GM23338 (cell line): ENCODE results near the gene CHMP4B. TPM values are rescaled to one million over a fixed set of nuclear protein-coding genes. Genes with fewer than 3 reads are reported as not detected.

Source experiments
- ATAC-seq: fragments of 200-7000 bp; cut with Tn5 transposase; 3 replicates; pipeline ENCODE4 v1.9.1; 2020
- DNase-seq: peaks from one replicate; pipeline ENCODE4 v3.0.0-alpha.2; 2015; ENCODE audit warnings: low spot score
- H2AFZ ChIP-seq: fragments of 200-600 bp; sonication (generic); 2 replicates; pipeline ENCODE4 v1.8.0; 2016; ENCODE audit warnings: antibody characterized with exemption, mild to moderate bottlenecking, moderate library complexity
- H3F3A ChIP-seq: fragments of 200-600 bp; sonication (generic); replicated peaks from 2 replicates; pipeline ENCODE4 v1.8.0; 2017; ENCODE audit warnings: antibody characterized with exemption, mixed run types, low read depth
- H3K27ac ChIP-seq: fragments of 200-600 bp; sonication (generic); 2 replicates; pipeline ENCODE4 v1.6.1; 2016; ENCODE audit warnings: low read depth
- H3K27me3 ChIP-seq: fragments of 200-600 bp; sonication (generic); 2 replicates; pipeline ENCODE4 v1.8.0; 2016; ENCODE audit warnings: mild to moderate bottlenecking, mixed run types, moderate library complexity; ENCODE audit not compliant: insufficient read depth
- H3K36me3 ChIP-seq: fragments of 200-600 bp; sonication (generic); 2 replicates; pipeline ENCODE4 v1.8.0; 2016; ENCODE audit warnings: mild to moderate bottlenecking; ENCODE audit not compliant: insufficient read depth
- H3K4me1 ChIP-seq: fragments of 200-600 bp; sonication (generic); 2 replicates; pipeline ENCODE4 v1.8.0; 2016; ENCODE audit warnings: mild to moderate bottlenecking, moderate library complexity; ENCODE audit not compliant: insufficient read depth
- H3K4me2 ChIP-seq: fragments of 200-600 bp; sonication (generic); 2 replicates; pipeline ENCODE4 v1.7.1; 2017; ENCODE audit warnings: mixed run types
- H3K4me3 ChIP-seq: fragments of 200-600 bp; sonication (generic); 2 replicates; pipeline ENCODE4 v1.6.1; 2016; ENCODE audit warnings: mixed run types
- H3K79me2 ChIP-seq: fragments of 200-600 bp; sonication (generic); replicated peaks from 2 replicates; pipeline ENCODE4 v1.8.0; 2017; ENCODE audit warnings: mild to moderate bottlenecking; ENCODE audit not compliant: insufficient read depth
- H3K9me2 ChIP-seq: fragments of 200-600 bp; sonication (generic); 2 replicates; pipeline ENCODE4 v1.8.0; 2017; ENCODE audit not compliant: insufficient read depth
- H4K20me1 ChIP-seq: fragments of 200-600 bp; sonication (generic); replicated peaks from 2 replicates; pipeline ENCODE4 v1.8.0; 2017; ENCODE audit warnings: mild to moderate bottlenecking; ENCODE audit not compliant: insufficient read depth
- H3K27ac Mint-ChIP-seq: 2 replicates; pipeline ENCODE4 v1.8.0; 2020; ENCODE audit warnings: inconsistent platforms, mild to moderate bottlenecking, moderate library complexity, mixed read lengths
- H3K27me3 Mint-ChIP-seq: 3 replicates; pipeline ENCODE4 v1.8.0; 2022; ENCODE audit warnings: low read depth, mild to moderate bottlenecking, moderate library complexity, mixed read lengths, inconsistent platforms; ENCODE audit not compliant: insufficient read depth, poor library complexity
- H3K36me3 Mint-ChIP-seq: 3 replicates; pipeline ENCODE4 v1.8.0; 2021; ENCODE audit warnings: low read depth, mild to moderate bottlenecking, inconsistent platforms, moderate library complexity, mixed read lengths
- H3K4me1 Mint-ChIP-seq: 3 replicates; pipeline ENCODE4 v1.8.0; 2020; ENCODE audit warnings: mild to moderate bottlenecking, inconsistent platforms, mixed read lengths
- H3K4me3 Mint-ChIP-seq: 3 replicates; pipeline ENCODE4 v1.8.0; 2021; ENCODE audit warnings: moderate library complexity, mild to moderate bottlenecking, inconsistent platforms, mixed read lengths
- H3K9me3 Mint-ChIP-seq: 3 replicates; pipeline ENCODE4 v1.8.0; 2020; ENCODE audit warnings: moderate library complexity, mild to moderate bottlenecking, inconsistent platforms, mixed read lengths
- CREB1 ChIP-seq: fragments of 250-450 bp; sonication (Bioruptor Pico); IDR thresholded peaks from 2 replicates; pipeline ENCODE4 v1.5.0; 2020; ENCODE audit warnings: low read depth, mild to moderate bottlenecking, moderate library complexity
- EZH2 ChIP-seq: fragments of 200-600 bp; sonication (generic); IDR thresholded peaks from one replicate; pipeline ENCODE4 v1.8.0; 2017; ENCODE audit warnings: antibody characterized with exemption, mild to moderate bottlenecking, low read depth; ENCODE audit not compliant: unreplicated experiment
- EZH2phosphoT487 ChIP-seq: fragments of 200-600 bp; sonication (generic); IDR thresholded peaks from one replicate; pipeline ENCODE4 v1.8.1; 2018; ENCODE audit warnings: antibody characterized with exemption; ENCODE audit not compliant: unreplicated experiment
- JUNB ChIP-seq: IDR thresholded peaks from one replicate; pipeline ENCODE4 v1.6.1; 2016; ENCODE audit warnings: antibody characterized with exemption; ENCODE audit not compliant: unreplicated experiment
- NANOG ChIP-seq: IDR thresholded peaks from 2 replicates; pipeline ENCODE4 v1.6.1; 2016; ENCODE audit warnings: antibody characterized with exemption, borderline replicate concordance
- POLR2AphosphoS5 ChIP-seq: IDR thresholded peaks from 2 replicates; pipeline ENCODE4 v1.6.1; 2016; ENCODE audit warnings: antibody characterized with exemption, low read depth
- STAT1 ChIP-seq: IDR thresholded peaks from one replicate; pipeline ENCODE4 v1.6.1; 2016; ENCODE audit warnings: antibody characterized with exemption; ENCODE audit not compliant: unreplicated experiment
- ZNF114 ChIP-seq: fragments of 250-450 bp; sonication (Bioruptor Pico); IDR thresholded peaks from 2 replicates; pipeline ENCODE4 v1.5.0; 2020; ENCODE audit warnings: mild to moderate bottlenecking, moderate library complexity
- ZNF331 ChIP-seq: fragments of 250-450 bp; sonication (Bioruptor Pico); IDR thresholded peaks from 2 replicates; pipeline ENCODE4 v1.5.0; 2020; ENCODE audit warnings: low read depth, mild to moderate bottlenecking, moderate library complexity
- polyA plus RNA-seq: library from polyadenylated mRNA; unstranded; fragments of >200 nt; fragmentation: Nextera tagmentation; extraction: Ambion mirVana; gene quantifications from 2 replicates; pipeline ENCODE4 v1.2.1, GENCODE V29; 2016
- total RNA-seq: library from RNA; depleted of rRNA; stranded (reverse); fragments of >200 nt; shearing (Covaris generic); gene quantifications from 2 replicates; pipeline ENCODE4 v1.2.3, GENCODE V29; 2014
- TF ChIP-seq, protein P1 (sequence below): IDR thresholded peaks from one replicate; pipeline ENCODE4 v1.6.1; 2018; ENCODE audit warnings: antibody characterized with exemption; ENCODE audit not compliant: unreplicated experiment
- TF ChIP-seq, protein P2 (sequence below): IDR thresholded peaks from 2 replicates; pipeline ENCODE4 v1.6.1; 2016; ENCODE audit warnings: antibody characterized with exemption
- TF ChIP-seq, protein P3 (sequence below), 2 experiments: fragments of 200-600 bp in 1 of 2; sonication (generic) in 1 of 2; conservative IDR thresholded peaks; 2 replicates each; pipeline versions ENCODE4 v1.5.1 to v1.6.1; 2016 to 2017; ENCODE audit warnings: antibody characterized with exemption in 2 of 2, low read depth in 2 of 2, mild to moderate bottlenecking in 2 of 2, moderate library complexity in 1 of 2
- TF ChIP-seq, protein P4 (sequence below): fragments of 250-450 bp; sonication (Bioruptor Pico); IDR thresholded peaks from 2 replicates; pipeline ENCODE4 v1.5.0; 2020; ENCODE audit warnings: mild to moderate bottlenecking, moderate library complexity

CHMP4B gene
- total and polyA plus RNA-seq, 2 experiments from 2014 or later = 14.5 to 49.3 TPM

- peaks cover 67% of the 10 kb centered on the region for H3K79me2 ChIP-seq
- no peak overlapping the region for H3K4me3 Mint-ChIP-seq
- no peak overlapping the region for H2AFZ ChIP-seq
- H3K4me2 ChIP-seq = no peak overlapping the region
- H3K27ac ChIP-seq = no peak overlapping the region
- peaks cover 19% of the 10 kb centered on the region for H3K36me3 Mint-ChIP-seq
- peaks cover 18% of the 10 kb centered on the region for H4K20me1 ChIP-seq
- no peaks in the 10 kb centered on the region for H3K27me3 Mint-ChIP-seq
- H3K4me1 Mint-ChIP-seq = peaks cover 34% of the 10 kb centered on the region
- no peaks in the 10 kb centered on the region for H3K27me3 ChIP-seq
- H3K4me3 ChIP-seq = no peak overlapping the region
- peaks cover 33% of the 10 kb centered on the region for H3K4me1 ChIP-seq
- H3K36me3 ChIP-seq = no peaks in the 10 kb centered on the region; the same call in 1 of the 2 replicates
- no peak overlapping the region; the same call in 1 of the 2 replicates for H3K27ac Mint-ChIP-seq
- ATAC-seq = no peak
- H3K9me3 Mint-ChIP-seq = no peaks in the 10 kb centered on the region
- TF ChIP-seq ZNF331 (CRISPR knock-in tag) (no peak), EZH2 (no peak), NANOG (no peak), JUNB (no peak), ZNF114 (CRISPR knock-in tag) (no peak), STAT1 (no peak), EZH2phosphoT487 (no peak), POLR2AphosphoS5 (no peak), CREB1 (no peak)
- TF ChIP-seq, protein P1, sequence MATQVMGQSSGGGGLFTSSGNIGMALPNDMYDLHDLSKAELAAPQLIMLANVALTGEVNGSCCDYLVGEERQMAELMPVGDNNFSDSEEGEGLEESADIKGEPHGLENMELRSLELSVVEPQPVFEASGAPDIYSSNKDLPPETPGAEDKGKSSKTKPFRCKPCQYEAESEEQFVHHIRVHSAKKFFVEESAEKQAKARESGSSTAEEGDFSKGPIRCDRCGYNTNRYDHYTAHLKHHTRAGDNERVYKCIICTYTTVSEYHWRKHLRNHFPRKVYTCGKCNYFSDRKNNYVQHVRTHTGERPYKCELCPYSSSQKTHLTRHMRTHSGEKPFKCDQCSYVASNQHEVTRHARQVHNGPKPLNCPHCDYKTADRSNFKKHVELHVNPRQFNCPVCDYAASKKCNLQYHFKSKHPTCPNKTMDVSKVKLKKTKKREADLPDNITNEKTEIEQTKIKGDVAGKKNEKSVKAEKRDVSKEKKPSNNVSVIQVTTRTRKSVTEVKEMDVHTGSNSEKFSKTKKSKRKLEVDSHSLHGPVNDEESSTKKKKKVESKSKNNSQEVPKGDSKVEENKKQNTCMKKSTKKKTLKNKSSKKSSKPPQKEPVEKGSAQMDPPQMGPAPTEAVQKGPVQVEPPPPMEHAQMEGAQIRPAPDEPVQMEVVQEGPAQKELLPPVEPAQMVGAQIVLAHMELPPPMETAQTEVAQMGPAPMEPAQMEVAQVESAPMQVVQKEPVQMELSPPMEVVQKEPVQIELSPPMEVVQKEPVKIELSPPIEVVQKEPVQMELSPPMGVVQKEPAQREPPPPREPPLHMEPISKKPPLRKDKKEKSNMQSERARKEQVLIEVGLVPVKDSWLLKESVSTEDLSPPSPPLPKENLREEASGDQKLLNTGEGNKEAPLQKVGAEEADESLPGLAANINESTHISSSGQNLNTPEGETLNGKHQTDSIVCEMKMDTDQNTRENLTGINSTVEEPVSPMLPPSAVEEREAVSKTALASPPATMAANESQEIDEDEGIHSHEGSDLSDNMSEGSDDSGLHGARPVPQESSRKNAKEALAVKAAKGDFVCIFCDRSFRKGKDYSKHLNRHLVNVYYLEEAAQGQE = no peak
- TF ChIP-seq, protein P2, sequence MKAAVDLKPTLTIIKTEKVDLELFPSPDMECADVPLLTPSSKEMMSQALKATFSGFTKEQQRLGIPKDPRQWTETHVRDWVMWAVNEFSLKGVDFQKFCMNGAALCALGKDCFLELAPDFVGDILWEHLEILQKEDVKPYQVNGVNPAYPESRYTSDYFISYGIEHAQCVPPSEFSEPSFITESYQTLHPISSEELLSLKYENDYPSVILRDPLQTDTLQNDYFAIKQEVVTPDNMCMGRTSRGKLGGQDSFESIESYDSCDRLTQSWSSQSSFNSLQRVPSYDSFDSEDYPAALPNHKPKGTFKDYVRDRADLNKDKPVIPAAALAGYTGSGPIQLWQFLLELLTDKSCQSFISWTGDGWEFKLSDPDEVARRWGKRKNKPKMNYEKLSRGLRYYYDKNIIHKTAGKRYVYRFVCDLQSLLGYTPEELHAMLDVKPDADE = no peak
- TF ChIP-seq, protein P3, sequence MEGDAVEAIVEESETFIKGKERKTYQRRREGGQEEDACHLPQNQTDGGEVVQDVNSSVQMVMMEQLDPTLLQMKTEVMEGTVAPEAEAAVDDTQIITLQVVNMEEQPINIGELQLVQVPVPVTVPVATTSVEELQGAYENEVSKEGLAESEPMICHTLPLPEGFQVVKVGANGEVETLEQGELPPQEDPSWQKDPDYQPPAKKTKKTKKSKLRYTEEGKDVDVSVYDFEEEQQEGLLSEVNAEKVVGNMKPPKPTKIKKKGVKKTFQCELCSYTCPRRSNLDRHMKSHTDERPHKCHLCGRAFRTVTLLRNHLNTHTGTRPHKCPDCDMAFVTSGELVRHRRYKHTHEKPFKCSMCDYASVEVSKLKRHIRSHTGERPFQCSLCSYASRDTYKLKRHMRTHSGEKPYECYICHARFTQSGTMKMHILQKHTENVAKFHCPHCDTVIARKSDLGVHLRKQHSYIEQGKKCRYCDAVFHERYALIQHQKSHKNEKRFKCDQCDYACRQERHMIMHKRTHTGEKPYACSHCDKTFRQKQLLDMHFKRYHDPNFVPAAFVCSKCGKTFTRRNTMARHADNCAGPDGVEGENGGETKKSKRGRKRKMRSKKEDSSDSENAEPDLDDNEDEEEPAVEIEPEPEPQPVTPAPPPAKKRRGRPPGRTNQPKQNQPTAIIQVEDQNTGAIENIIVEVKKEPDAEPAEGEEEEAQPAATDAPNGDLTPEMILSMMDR (conservative IDR thresholded peaks at IDR 0.05; ENCODE audit: low read depth in 2 of 2) = no peak
- TF ChIP-seq, protein P4, sequence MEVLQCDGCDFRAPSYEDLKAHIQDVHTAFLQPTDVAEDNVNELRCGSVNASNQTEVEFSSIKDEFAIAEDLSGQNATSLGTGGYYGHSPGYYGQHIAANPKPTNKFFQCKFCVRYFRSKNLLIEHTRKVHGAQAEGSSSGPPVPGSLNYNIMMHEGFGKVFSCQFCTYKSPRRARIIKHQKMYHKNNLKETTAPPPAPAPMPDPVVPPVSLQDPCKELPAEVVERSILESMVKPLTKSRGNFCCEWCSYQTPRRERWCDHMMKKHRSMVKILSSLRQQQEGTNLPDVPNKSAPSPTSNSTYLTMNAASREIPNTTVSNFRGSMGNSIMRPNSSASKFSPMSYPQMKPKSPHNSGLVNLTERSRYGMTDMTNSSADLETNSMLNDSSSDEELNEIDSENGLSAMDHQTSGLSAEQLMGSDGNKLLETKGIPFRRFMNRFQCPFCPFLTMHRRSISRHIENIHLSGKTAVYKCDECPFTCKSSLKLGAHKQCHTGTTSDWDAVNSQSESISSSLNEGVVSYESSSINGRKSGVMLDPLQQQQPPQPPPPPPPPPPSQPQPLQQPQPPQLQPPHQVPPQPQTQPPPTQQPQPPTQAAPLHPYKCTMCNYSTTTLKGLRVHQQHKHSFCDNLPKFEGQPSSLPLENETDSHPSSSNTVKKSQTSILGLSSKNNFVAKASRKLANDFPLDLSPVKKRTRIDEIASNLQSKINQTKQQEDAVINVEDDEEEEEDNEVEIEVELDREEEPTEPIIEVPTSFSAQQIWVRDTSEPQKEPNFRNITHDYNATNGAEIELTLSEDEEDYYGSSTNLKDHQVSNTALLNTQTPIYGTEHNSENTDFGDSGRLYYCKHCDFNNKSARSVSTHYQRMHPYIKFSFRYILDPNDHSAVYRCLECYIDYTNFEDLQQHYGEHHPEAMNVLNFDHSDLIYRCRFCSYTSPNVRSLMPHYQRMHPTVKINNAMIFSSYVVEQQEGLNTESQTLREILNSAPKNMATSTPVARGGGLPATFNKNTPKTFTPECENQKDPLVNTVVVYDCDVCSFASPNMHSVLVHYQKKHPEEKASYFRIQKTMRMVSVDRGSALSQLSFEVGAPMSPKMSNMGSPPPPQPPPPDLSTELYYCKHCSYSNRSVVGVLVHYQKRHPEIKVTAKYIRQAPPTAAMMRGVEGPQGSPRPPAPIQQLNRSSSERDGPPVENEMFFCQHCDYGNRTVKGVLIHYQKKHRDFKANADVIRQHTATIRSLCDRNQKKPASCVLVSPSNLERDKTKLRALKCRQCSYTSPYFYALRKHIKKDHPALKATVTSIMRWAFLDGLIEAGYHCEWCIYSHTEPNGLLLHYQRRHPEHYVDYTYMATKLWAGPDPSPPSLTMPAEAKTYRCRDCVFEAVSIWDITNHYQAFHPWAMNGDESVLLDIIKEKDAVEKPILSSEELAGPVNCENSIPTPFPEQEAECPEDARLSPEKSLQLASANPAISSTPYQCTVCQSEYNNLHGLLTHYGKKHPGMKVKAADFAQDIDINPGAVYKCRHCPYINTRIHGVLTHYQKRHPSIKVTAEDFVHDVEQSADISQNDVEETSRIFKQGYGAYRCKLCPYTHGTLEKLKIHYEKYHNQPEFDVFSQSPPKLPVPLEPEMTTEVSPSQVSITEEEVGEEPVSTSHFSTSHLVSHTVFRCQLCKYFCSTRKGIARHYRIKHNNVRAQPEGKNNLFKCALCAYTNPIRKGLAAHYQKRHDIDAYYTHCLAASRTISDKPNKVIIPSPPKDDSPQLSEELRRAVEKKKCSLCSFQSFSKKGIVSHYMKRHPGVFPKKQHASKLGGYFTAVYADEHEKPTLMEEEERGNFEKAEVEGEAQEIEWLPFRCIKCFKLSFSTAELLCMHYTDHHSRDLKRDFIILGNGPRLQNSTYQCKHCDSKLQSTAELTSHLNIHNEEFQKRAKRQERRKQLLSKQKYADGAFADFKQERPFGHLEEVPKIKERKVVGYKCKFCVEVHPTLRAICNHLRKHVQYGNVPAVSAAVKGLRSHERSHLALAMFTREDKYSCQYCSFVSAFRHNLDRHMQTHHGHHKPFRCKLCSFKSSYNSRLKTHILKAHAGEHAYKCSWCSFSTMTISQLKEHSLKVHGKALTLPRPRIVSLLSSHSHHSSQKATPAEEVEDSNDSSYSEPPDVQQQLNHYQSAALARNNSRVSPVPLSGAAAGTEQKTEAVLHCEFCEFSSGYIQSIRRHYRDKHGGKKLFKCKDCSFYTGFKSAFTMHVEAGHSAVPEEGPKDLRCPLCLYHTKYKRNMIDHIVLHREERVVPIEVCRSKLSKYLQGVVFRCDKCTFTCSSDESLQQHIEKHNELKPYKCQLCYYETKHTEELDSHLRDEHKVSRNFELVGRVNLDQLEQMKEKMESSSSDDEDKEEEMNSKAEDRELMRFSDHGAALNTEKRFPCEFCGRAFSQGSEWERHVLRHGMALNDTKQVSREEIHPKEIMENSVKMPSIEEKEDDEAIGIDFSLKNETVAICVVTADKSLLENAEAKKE (CRISPR knock-in tag) = no peak
- DNase-seq = no peak
- no peaks in the 10 kb centered on the region for H3F3A ChIP-seq
- H3K9me2 ChIP-seq = no peaks in the 10 kb centered on the region
Observed at GRCh38 chr20:33848391-33848790, 37.2 kb downstream of the CHMP4B start.
